KBM-7 (cell line): ENCODE results near the gene SMIM38.
A peak's percentile ranks its signal among the peaks of the same experiment; 100 is the strongest.
"Not testable (repeated sequence)": the region's sequence is repeated elsewhere in the genome, so short reads cannot be mapped to it uniquely, and the experiment has no call there.

Source experiments
- DNase-seq: peaks from one replicate; pipeline ENCODE4 v3.0.0-alpha.2; 2015
- in situ Hi-C: fragments of 300-500 bp; cut with MboI; formaldehyde crosslinking; loops from 2 replicates; pipeline ENCODE4 v1.14.3; 2020; ENCODE audit warnings: low sequenced_read_pairs, low pct_unique_long_range_greater_than_20kb, mixed read lengths

The SMIM38 gene

DNA sequence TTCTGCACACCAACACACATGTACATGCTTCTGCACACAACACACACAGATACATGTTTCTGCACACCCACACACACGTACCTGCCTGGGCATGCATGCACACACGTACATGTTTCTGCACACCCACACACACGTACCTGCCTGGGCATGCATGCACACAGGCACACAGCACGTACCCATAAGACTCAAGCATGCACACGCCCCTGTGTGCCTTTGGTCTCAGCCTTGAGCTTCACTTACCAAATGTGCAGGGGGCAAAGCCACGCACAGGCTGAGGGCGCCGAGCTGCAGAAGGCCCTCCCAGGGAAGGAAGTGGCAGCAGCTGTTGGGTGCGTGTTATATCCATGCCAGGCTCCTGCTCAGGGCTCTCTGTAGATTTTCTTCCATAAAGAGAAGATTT, 34.7 kb upstream of the SMIM38 start:
- in situ Hi-C loops = no loop called here
- no peak for DNase-seq

DNA sequence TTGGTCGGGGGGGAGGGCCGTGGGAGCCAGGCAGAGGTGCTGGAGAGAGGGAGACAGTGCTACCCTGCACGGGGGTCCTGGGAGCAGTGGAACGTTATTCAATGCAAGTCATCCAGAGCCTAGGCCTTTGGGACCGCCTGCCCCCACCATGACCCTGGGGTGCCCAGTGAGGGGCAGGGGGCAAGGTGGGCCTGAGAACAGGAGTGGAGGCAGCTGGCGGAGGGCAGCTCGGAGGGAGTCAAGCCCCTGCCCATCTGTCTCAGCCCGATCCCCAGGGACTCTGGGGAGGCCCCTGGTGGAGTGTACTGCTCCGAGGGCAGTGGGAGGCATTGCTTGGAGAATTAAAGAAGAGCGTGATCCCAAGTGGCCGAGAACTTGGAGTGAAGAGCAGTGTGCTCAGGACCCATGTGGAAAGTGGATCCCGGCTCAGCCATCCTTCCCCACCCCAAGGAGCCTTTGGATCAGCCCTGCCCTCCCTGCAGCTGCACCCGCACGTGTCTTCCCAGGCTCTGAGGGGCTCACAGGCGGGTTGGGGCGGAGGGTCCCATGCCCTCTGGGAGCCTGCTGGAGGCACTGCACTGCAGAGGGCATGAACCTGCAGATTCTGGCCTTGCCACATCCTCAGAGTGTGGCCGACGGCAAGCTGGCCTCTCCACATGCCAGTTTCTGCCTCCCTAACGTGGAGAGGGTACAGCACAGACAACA, 34.0 kb upstream of the SMIM38 start:
- in situ Hi-C loops = no loop called here

DNA sequence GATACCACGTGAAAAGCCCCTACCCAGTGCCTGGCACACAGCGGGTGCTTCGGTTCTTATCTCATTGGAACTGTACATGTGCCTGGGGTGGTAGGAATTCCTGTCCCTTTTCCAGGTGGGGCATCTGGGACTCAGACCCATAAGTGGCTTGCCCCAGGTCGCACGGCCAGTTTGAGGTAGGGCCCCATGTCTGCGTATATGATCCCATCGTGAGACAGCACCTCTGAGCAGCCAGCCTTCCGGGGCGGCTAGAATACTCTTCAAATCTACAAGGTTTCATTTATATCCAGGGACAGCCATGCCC, 33.5 kb upstream of the SMIM38 start:
- in situ Hi-C loops = no loop called here
- DNase-seq = no peak

More for the DNA sequence above, 34.0 kb upstream of the SMIM38 start:
- no peak for DNase-seq

DNA sequence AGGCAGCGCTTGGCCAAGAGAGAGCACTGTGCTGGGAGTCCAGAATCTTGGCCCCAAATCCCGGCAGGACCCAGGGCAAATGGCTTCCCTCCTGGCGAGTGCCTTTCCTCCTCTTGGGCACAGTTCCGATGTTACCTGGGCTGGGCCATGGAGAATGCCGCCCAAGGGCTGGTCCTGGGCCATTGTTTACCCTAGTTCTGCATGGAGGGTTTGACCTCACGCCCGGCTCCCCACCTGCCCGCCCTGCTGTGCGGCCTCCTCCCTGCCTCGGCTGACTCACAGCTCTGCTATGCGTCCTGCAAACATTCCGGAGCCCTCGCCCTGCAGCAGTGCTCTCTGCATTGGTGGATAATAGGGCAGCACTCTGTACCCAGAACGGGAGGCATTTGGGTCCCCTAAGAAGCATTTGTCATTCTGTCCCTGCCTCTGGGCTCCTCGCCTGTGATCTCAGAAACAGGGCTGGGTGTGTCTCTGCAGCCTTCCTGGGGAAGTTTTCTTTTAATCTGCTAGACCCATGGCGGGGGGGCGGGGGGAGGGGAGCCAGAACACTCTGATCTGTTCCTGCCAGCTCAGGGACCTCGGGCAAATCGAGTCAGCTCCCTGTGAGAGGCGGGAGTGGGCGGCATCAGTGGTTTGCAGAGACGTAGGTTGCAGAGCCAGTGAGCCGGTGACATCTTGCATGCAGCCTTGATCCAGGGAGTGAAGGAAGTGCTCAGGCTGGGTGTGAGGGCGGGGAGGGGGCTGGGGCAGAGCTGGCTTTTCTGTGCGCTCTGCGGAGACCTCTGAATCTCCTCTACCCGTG, 32.9 kb upstream of the SMIM38 start:
- in situ Hi-C loops = no loop called here

DNA sequence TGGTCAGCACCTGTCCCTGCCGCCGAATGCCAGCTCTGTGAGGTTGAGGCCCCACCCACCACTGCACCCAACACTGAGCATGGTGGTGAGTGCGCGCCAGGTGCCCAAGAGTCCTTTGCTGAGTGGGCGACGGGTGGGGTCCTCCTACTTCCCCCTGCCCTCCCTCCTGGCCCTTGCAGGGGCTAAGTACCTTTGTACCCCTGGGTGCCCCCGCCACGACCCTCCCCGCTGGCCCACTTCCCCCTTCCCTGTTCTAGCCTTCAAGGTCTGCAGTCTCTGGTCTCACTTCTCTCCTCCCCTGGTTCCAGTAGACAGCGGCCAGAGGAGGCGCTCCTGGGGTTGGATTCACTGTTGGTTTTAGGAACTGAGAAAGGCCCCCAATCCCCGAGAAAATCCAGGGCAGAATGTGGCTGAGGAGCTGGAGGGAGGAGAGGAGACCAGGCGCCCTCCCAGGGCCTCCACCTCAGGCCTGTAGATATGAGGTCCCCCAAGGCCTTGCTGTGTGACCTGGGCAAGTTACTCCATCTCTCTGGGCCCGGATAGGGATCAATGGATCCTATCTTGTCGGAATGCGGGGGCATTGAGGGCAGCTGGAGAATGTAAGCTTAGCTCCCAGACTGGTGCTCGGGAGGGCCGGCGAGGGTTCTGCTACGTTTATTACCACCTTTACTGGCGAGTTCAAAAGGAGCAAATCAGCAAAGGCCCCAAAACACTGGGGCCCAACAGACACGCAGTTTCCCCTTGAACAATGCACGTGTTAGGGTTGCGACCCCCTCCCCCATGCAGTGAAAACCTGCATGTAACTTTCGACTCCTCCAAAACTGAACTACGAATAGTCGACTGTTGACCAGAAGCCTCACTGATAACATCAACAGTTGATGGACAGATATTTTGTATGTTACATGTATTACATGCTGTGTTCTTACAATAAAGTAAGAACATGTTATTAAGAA, 31.9 kb upstream of the SMIM38 start:
- DNase-seq = no peak
- in situ Hi-C loops = no loop called here

More for the DNA sequence above, 32.9 kb upstream of the SMIM38 start:
- DNase-seq = no peak

DNA sequence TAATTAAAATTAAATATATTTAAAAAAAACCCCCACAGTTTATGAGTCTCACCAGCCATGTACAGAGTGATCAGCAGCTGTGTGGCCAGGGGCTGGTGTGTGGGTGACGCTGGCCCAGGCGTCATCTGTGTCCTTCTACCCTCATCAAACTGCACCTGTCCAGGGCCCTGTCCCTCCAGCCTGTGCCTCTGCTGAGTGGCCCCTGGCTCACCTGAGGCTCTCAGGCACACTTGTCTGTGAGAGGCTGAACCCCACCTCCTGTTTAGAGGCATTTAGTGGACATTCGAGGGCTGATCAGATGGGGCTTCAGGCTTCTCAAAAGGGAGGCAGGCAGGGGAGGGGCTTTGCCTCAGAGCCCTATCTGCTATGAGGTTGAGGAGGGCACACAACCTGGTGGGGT, 29.9 kb upstream of the SMIM38 start:
- in situ Hi-C loops = no loop called here

DNA sequence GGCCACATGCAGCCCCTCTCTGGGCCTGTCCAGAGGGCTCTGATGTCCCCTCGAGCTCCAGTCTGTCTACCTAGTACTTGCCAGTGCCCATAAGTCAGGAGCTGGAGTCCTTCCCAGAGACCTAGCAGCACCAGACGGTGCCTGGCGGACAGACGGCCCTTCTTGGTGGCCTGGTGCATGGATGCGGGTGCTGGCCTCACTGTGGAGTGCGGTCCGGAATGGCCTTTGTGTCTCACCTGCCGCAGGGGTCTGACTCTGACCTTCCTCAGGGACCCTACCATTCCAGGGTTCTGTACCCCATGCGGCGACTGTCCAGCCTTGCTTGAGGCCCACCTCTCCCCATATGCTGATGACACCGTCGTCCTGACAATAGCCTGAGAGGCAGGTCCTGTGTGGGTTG, 29.4 kb upstream of the SMIM38 start:
- in situ Hi-C loops = no loop called here
- DNase-seq = no peak

More for the DNA sequence above, 29.9 kb upstream of the SMIM38 start:
- no peak for DNase-seq

DNA sequence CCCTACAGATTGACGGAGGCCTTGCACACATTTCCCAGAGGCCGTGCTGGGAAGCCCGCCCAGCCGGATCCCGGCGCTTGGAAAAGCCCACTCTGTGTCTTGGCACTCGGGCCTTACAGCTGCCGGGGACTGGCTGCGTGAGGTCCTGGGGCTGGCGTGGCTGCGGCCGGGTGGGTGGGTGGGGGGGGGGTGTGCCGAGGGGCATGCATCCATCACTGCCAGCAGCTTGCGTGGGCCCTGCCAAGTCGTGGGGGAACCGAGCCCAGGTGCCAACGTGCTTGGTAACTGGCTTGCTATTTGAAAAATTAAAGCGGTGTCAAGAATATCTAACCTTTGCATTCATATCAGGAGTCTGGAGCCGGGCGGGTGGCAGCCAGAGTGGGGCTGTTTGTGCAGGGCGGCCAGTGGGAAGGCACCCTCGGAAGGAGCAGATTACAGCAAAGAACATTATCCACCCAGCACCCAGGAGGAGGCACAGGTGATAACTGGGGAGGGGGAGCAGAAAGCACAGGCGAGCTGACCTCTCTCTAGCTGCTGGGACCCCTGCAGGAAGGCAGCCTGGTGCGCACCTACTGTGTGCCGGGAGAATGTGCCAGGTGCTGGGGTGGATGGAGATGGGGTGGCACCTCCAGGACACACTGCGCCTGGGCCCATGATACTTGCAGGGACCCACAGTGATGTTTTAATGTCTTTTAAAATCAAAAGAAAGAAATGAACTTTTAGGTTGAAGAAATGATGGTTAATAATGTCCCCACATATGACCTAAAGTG, 28.5 kb upstream of the SMIM38 start:
- DNase-seq = no peak
- in situ Hi-C loops = no loop called here

DNA sequence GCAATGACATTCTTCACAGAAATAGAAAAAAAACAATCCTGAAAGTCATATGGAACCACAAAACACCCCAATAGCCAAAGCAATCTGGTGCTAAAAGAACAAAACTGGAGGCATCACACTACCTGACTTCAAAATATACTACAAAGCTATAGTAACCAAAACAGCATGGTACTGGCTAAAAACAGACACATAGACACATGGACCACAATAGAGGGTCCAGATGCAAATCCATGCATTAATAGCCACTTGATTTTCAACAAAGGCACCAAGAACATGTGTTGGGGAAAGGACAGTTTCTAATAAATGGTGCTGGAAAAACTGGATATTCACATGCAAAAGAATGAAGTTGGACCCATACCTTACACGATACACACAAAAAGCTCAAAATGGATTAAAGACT, 27.9 kb upstream of the SMIM38 start:
- in situ Hi-C loops = no loop called here
- no peak for DNase-seq

DNA sequence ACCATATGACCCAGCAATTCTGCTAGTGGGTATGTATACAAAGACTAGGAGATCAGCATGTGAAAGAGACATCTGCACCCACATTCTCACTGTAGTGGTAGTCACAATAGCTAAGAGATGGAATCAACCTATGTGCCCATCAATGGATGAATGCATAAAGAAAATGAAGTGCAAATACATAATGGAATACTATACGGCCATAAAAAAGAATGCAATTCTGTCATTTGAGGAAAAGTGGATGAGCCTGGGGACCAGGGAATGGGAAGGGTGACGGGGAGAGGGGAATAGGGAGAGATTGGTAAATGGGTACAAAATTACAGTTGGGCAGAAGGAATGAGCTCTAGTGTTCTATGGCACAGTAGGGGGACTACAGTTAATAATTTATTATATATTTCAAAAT, 26.7 kb upstream of the SMIM38 start:
- DNase-seq = no peak
- in situ Hi-C loops = no loop called here

DNA sequence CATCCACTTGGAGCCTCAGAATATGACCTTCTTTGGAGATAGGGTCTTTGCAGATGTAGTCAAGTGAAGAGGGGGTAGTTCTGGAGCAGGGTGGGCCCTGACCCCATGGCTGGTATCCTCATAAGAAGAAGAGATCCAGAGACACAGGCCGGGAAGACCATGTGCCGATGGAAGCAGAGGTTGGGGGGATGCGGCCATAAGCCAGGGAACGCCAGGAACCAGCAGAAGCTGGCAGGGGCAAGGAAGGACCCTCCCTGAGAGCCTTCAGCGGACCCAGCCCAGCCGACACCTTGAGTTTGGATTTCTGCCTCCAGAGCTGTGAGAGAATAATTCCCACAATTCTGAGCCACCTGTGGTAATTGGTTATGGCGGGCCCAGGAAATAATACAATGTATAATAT, 26.1 kb upstream of the SMIM38 start:
- in situ Hi-C loops = no loop called here
- DNase-seq = no peak

DNA sequence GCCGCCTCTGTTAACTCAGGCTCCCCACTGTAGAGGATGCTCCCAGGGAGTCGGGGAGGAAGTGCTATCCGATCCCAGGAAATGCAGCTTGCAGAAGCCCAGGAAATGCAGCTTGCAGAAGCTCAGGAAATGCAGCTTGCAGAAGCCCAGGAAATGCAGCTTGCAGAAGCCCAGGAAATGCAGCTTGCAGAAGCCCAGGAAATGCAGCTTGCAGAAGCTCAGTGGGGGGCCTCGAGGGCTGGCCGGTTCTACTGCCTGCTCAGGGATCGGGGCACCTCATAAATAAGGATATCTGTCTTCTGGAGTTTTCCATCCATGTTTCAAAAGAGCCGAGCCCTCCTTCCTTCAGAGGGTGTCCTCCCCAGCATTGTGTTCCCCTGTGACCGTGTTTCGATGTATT, 25.1 kb upstream of the SMIM38 start:
- no peak for DNase-seq
- in situ Hi-C loops = no loop called here

DNA sequence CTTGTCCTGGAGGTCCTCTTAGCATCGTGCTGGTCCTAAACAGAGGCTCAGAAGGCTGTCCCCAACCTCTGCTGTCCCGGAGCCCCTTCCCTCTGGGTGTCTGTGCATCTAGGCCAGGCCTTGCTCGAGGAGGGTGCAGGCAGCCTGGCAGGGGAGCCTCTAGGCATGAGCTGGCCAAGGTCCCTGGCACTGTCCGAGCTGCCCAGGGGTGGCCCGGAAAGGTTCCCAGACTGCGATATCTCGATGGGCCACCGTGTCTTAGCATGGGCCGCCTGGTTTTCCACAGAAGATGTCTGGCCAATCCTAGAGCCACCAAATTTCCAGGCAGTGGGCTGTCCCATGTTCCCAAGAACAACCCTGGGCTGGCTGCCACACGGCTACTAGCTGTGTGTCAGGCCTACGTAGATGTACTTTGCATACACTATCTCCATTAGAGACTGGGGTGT, 24.6 kb upstream of the SMIM38 start:
- no peak for DNase-seq
- in situ Hi-C loops = no loop called here

DNA sequence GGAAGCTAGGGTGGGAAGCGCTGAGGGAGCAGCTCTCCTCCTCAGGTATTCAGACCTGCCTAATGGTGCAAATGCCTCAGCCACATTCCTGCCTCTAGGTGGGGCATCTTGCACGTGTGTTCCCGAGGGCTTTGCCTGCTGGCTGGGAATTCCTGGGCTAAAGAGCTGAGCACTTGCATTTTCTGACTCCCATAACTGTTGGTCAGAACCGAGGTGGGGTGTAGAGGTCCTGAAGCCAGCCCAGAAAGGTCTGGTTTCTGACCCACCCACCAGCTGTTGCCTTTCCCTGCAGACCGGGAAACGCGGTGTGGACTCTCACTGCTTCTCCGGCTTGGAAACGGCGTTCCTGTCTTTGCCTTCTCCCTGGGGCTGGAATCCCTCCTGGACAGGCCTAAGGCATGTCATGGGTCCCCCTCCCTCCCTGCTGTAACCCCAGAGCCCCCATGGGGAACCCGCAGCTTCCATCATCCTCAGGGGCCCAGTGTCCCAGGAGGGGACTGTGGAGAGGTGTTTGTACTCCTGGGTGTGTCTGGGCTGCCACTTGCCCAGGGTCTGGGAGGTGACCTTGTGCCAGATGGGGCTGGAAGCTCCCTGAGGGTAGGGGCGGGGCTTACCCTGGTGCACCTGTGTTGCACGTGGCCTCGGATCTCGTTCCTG, 24.0 kb upstream of the SMIM38 start:
- in situ Hi-C loops = no loop called here
- DNase-seq = no peak

DNA sequence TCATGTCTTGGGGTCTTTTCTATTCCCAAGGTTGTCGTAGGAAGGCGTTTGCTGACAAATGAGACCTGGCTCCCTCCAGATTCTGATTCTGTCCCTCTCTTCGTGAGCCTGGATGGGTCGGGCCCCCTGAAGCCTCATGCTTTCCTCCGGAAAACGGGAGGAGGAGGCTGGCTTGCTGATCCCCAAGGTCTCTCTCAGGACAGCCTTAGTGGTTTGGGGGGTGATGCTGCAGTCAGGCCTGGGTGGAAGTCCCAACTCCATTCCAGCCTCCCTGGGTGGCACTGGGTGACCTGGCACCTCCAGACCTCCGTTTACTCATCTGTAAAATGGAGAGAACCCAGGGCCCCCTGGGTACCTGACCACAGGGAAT, 23.4 kb upstream of the SMIM38 start:
- in situ Hi-C loops = no loop called here
- DNase-seq = no peak

DNA sequence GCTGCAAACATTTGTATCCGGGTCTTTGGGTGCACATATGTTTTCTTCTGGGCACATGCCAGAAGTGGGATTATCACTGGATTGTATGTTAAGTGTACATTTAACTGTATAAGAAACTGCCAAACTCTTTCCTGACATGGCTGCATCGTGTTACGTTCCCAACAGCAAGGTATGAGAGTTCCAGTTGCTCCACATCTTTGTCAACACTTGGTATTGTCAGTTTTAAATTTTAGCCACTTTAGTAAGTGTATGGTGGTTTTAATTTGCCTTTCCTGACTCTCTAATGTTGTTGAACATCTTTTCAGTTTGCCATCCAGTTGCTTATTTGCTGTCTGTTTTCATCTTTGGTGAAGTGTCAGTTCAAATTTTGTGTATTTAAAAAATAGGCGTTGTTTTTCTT, 22.5 kb upstream of the SMIM38 start:
- in situ Hi-C loops = no loop called here
- no peak for DNase-seq

DNA sequence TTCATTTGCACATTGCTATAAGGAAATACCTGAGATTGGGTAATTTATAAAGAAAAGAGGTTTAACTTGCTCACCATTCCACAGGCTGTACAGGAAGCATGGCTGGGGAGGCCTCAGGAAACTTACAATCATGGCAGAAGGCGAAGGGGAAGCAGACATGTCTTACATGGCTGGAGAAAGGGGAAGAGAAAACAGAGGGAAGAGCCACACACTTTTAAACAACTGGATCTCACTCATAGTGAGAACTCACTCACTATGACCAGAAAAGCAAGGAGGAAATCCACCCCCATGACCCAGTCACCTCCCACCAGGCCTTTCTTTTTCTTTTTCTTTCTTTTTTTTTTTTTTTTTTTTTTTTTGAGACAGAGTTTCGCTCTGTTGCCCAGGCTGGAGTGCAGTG, 21.6 kb upstream of the SMIM38 start:
- in situ Hi-C loops = not testable (repeated sequence)
- peak; percentile 16 for DNase-seq

DNA sequence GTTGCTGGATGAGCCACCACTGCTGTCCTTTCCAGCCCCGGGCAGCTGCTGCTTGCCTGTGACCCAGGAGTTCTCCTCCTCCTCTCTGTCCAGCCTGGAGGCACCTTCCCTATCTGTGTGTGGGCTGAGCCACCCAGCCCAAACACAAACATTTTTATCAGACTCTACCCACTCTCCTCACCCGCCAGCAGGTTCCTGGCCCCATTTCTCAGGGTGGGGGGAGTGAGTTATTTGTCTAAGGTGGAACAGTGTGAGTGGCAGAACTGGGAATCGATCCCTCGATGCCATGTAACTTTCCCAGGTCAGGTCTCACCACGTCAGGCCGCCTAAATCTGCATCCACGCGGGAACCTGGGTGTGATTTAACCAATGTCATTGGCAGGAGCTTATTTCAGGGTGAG, 20.8 kb upstream of the SMIM38 start:
- DNase-seq = no peak
- in situ Hi-C loops = no loop called here
